ENCODE data around the gene OTX1.
A peak's percentile ranks its signal among the peaks of the same experiment; 100 is the strongest.

OTX1 gene

DNA sequence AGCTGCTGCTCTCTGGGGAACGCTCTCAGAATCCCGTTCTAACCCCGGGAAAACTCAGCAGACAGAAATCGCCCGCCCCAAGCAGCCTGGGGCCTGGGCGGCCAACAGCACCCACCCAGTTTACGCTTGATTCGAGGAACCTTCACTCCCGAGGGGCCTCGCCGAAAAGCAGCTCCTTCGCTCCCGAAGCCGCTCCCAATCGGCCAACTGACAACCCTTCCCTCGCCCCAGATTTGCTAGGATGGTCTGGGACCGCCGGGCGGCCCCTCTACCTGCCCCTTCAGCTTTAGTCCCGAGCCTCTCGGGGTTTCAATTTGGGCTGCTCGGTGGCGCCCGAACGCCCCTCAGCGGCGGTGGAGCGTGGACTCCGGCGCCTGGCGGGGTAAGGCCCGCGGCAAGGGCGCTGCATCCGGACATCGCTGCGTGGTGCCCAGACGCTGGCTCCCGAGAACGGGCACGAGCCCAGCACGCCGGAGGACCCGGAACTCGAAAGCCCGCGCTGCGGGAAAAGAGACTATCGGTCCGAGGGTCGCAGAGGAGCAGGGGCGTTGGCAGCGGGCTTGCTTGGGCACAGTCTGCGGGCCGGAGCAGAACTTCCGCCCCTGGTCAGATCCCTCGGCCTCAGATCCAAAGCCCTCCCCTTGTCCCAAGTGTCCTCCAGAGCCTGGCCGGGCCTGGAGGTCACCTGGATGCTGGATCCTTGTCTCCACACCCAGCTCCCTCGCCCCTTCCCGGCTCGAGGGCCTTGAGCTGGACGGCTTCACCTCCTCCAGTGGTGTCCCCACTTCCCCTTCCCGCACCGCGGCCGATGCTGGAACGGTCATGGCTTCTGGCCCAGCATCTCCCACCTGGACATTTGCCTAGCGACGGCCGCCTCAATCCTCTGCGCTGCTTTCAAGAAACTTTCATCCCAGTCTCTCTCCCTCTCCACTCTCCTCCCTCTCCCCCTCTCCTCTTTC is 3.0 kb upstream of the OTX1 start:
- DNase-seq = no peak

DNA sequence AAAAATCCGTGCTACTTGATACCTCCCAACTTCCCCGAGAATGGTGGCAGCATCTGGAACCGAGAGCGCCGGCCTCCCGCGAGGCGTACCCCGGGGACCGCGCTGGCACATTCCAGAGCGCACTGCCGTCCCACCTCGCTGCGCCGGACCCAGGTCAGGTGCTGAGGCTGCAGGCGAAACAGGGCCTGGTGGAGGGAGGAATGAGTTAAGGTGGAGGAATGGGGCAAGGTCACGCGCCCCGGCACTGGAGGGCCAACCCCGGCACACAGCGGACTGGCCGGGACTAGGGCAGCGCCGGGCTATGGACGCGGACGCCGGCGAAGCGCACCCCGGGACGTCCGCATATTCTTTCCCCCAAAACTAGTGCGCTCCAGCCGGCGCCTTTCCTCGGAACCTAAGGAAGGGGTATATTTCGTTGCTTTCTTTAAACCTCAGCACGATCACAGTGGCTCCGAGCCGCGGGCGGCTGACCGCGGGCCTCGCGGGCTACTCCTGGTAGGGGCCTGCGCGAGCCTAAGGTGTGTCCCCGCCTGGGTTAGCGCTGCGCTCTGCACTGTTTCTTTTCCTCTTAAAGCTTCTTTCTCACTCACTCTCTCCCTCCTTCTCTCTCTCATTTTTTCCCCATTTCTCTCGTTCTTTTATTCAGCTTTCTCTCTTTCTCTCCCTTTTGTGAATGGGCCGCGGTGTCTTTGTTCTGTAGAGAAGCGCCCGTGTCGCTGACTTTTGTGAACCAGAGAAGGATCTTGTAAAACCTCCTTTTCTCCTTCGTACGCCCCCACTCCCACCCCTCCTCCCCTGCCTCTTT is 2.1 kb upstream of the OTX1 start:
- DNase-seq = no peak

DNA sequence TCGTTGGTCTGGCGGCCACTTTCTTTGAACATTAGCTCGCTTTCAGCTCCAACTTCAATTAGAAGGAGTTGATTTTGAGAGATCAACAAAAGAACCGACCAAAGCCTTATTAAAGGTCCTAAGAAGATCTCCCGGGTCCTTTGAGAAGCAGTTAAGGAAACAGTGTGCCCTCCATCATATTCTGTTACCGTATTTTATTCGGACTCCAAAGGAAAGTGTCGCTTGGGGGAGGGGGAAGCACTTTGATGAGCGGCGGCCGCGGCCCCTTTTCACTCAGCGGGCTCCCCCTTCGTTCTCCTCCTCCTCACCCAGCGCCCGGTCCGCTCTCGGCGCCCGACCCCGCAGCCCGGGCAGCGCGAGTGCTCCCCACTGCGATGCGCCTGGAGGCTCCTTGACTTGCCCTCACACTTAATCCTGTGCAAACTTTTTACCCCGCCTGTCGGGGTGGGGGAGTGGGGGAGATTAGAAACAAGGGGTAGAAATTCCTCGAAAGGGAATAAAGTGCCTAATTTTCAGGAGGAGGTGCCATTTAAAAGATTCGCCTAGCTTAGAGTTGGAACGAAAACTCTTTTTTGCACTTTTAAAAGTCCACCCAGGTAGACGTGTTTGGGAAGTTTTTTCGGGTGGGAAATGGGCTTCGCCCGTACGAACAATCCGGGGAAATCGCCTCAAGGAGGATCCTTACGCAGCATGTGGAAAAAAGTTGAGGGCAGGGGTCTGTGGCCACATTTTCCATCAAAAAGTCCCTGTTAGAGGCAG is 1.2 kb upstream of the OTX1 start:
- DNase-seq = no peak

DNA sequence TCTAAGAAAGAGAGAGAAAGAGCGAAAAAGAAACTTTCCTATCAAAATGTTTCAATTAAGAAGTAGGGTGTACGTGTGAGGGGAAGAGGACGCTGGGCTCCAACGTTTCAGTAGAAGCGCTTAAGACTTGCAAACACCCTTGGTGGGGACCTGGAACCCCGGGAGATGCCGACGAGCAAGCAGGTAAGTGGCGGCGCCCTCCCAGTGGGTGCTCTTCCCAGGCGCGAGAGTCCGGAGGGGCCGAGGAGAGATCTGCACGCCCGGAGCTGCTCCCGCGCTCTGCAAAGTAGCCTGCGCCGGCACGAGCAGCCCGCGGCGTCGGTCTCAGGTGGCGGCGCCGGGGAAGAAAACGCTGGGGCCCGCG is 678 bp upstream of the OTX1 start:
- DNase-seq = peak in 1 of 2 experiments; percentile 26

DNA sequence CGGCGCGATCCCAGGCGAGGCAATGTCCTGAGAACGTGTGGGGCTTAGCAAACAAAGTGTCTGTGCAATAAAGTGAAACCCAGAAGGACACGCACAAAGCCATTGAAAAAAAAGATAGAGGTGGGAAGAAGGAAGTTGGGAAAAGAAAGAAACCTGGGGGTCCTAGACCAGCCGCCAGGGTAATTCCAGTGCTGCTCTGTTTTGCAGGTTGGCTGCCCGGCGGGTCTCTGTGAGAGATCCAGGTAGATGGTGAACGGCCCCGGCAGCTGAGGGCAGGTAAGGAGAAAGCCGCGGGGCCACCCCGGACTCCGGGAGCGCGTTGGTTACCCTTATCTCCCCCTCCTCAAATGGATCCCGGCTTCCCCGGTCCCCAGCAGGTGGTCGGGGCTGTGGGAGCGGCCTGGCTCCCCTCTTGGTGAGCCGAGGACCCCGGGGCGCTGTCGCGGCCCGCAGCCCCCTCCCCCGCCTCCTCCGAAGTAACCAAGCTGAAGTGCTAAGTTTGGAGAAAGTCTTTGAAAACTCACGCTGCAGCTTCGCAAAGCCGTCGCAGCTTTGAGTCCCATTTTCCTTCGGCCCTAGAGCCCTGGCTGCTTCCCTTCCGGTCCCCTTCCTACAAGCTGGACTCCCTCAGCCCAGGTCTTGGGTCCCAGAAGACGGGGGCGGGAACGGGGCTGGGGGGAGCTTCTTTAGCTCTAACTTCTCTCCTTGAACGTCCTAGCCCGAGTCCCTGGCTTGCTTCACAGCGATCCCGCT is 588 bp downstream of the OTX1 start:
- no peak for DNase-seq

DNA sequence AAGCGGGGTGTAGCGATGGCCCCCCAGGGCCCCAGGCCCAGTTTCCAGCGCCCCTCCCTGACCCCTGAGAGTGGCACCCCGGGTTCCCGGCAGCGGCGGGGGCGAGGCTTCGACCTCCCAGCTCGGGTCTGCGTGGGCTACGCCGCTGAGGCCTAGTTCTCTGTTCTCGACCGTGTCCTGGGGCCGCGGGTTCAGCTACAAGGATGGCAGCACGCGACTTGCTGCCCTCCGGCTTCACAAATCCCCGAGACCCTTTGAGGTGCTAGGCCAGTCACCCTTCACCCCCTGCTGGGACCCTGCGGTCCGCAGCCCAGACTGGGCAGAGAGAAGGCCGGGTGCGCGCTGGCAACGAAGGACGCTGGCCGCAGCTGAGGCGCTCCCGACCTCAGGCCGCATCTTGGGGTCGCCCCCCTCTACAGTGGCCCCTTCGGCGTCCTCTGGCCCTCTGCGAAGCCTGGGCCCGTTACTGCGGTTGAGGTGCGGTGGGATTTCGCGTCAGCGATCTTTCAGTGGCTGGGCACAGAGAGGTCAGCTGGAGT is 1.2 kb downstream of the OTX1 start:
- no peak for DNase-seq

DNA sequence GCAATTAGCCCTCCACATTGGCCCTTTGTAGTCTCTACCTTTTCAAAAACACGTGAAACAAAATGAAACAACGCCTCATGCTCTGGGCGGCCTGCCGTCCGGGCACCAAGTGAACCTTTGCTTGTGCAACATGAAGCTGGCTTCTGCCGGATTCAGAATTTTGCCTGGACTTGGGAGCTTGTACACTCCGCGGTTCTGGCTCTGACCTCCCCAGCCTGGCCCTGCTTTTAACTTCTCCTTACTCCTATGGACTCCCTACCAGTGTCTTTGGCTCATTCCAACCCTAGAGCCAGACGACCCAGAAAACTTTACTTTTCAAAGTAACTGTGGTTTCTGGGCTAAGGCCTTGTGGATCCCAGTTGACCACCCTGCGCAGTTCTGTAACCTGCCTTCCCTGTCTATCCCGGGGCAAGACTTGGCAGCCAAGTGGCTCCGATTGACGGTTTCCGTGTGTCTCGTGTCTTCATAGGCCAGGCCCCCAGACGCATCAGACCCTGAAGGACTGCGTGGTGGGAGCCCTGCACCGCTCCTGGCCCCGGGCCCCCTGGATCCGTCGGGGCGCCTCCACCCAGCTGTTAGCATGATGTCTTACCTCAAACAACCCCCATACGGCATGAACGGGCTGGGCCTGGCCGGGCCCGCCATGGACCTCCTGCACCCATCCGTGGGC is 1.9 kb downstream of the OTX1 start:
- DNase-seq = no peak

DNA sequence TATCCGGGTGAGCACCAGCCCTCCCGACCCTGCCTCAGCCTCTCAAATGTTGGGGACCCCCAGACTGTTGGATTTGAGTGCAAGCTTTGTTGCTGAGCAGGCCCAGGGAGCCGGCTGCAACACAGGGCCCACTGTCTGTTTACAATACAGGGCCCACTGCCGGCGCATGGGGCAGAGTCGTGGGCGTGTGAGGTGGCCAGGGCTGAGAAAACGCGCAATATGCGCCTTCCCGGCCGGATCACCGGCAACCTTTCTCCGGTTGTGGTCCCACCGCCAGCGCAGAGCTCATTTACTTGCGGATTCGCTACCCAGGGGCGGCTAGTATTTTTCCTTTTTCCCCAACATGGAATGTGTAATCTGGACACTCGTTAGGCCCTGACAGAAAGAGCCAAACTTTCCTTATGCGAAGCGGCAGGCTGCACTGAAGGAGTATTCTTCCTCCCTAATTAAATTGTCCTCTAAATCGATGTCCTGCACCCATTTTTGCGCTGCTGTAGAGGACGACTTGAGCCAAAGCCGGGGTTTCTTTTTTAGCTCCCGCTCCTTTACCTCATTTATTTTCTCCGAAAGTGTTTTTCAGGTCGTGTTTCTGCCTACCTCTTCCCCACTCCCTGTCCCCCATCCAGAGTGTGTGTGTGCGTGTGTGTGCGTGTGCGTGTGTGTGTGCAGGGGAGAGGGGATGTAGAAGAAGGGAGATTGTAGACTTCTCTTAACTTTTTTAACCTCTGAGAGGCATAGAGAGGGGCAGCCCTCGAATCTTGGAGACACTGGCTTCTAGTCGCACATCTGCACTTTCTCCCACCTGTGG is 2.7 kb downstream of the OTX1 start:
- no peak for DNase-seq

DNA sequence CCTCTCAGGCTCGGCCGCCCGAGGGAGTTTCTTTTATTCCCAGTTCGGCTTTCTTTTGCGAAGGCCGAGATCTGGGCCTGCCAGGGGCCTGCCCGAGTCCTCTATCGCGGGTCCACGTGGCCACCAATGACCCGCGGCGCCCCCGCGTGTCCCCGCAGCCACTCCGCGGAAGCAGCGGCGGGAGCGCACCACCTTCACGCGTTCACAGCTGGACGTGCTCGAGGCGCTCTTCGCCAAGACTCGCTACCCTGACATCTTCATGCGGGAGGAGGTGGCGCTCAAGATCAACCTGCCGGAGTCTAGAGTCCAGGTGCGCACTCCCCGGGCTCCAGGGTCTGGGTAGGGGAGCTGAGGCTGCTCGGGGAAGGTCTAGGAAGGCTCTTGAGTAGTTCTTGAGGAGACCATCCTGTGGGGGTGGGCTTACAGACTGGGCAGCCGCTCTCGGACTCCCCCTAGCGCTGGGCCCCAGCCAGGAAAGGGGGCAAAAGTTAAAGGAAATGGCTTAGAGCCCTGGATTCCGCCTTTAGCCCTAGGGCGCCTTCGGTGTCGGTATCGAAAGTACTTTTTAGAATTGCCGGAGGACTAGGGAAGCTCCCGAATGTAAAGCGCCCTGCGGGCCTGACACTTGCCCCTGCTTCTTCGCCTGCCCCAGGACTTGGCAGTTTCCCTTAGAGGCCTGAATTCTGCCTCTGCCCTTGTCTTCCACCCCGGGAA is 3.4 kb downstream of the OTX1 start:
- no peak for DNase-seq

DNA sequence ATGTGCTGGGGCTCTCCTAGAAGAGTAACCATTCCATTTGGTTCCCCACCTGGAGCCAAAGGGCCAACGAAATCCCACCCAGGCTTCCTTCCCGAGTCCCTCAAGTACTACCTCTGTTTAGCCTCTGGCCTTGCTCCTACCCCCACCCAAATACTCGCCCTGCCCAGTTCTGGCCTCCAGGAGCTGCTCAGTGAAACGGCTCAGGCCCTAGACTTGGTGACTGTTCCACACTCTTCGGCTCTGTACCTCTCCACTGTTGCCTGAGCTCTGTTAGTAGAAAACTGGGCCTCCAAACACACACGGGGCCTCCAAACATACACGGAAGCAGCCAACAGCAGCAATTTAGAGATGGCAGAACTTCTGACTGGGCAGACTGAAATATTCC is 4.2 kb downstream of the OTX1 start:
- no peak for DNase-seq

DNA sequence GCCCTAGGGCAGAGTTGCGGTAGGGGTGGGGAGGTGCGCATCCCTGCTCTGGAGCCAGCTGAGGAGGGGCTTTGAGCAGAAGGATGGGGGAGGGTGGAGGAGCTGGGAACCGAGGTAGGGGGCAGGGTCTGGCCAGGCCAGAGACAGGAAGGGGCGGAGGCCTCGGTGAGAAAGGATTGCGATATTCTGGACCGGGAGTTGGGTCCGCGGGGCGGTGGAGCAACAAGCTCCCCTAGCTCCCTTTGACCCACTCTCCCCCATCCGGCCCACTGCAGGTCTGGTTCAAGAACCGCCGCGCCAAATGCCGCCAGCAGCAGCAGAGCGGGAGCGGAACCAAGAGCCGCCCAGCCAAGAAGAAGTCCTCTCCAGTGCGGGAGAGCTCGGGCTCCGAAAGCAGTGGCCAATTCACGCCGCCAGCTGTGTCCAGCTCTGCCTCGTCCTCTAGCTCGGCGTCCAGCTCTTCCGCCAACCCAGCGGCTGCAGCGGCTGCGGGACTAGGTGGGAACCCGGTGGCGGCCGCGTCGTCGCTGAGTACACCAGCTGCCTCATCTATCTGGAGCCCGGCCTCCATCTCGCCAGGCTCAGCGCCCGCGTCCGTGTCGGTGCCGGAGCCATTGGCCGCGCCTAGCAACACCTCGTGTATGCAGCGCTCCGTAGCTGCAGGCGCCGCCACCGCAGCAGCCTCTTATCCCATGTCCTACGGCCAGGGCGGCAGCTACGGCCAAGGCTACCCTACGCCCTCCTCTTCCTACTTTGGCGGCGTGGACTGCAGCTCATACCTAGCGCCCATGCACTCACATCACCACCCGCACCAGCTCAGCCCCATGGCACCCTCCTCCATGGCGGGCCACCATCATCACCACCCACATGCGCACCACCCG is 4.8 kb downstream of the OTX1 start:
- no peak for DNase-seq

DNA sequence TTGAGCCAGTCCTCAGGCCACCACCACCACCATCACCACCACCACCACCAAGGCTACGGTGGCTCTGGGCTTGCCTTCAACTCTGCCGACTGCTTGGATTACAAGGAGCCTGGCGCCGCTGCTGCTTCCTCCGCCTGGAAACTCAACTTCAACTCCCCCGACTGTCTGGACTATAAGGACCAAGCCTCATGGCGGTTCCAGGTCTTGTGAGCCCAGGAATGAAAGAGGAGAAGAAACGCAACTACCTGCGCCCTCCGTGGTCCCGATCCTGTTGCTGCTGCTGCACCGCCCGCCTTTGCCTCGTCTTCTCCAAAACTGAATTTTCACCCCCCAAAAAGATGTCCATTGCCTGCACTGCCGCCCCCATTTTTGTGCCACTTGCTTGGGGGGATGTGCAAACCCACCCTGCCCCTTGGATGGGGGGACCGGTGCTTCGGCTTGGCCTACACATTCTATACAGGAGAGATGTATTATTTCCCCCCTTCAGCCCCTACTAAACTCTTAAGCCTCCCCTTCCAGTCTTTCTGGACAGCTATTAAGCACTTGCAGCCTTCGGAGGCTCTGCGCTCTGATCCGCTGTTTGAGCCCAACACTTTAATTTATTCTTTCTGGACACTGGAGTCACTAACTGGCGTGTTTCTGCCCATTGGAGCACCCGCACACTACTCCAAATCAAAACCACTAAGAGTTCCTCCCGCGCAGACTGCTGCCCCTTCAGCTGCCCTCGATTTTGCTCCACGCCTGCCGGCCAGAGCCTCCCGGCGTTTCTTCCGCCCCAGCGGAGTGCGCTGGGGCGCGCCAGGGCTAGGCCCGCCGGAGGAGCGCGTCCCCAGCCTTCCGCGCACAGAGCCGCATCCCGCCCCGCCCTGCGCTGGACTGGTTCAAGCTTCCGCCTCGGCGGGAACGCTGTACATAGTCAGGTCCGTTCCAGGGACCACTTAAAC is 5.7 kb downstream of the OTX1 start:
- no peak for DNase-seq

DNA sequence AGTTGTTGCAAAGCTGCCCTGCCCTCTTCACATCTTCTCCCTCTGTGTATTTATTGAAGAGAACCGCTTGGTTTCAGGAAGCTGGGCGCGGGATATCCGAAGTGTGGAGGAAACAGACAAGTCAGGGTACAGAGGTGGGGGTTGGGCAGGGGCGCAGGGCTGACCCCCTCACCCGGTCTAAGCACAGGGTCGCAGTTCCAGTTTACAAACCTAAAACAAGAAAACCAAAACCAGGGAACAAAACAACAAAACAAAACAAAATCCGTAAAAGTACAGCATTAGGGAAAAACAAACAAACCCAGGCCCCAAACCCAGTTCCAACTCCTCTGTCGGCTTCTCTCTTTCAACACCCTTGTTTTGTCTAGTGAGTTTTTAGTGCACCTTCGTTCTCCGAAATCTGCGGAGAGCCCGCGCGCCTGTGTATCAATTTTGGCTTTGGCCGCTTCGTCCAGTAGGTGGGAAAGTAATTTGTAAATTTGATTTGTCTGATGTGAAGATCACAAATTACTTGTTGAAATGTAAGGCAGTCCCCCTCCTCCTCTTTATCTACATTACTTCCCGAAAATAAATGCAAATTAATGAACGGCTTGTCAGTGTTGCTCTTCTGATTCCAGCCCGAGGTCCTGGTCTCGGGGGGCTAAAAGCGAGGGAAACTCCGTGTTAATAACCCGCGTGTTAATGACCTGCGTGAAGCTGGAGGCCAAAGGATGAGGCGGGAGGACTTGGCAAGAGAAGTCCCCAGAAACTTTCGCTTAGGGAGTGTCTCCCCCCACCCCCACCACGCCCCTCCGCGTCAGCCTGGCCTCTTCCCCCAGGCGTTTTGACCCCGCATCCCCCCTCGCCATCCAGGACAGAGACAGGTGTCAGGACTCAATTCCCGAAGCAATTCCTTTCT is 6.9 kb downstream of the OTX1 start:
- DNase-seq = no peak

DNA sequence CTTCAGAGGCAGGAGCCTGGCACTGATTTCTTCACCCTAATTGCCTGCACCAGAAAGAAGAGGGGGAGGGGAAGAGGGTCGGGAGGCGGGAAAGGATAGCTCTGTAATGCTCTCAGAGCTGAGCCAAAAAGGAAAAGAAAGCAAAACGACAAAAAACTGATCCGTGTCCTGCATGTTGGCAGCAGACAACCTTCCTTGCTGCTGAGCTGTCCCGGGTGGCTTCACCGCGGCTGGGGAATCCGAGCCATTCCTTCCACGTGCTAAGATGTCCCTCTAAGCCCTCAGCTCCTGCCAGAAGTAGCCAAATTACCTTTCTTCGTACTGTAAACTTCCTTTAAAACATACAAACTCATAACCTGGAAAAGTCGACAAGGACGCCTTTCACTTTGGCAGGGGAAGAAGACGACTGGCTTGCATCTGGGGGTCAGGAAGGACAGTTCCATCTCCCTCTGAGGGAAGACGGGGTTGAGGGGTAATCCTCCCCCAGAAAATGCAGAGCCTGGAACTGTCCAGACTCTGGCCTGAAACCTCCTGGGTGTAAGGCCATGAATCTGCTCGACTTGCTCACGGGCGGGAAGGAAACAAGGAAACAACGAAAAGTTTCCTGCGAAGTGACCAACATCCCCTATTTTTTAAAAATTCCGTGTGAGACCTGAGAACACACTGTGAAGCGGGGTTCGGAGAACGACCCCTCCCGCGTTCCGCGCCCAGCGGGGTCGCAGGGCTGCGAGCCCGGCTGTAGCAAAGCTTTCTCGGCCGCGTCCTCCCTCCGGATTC is 7.7 kb downstream of the OTX1 start:
- DNase-seq = no peak

DNA sequence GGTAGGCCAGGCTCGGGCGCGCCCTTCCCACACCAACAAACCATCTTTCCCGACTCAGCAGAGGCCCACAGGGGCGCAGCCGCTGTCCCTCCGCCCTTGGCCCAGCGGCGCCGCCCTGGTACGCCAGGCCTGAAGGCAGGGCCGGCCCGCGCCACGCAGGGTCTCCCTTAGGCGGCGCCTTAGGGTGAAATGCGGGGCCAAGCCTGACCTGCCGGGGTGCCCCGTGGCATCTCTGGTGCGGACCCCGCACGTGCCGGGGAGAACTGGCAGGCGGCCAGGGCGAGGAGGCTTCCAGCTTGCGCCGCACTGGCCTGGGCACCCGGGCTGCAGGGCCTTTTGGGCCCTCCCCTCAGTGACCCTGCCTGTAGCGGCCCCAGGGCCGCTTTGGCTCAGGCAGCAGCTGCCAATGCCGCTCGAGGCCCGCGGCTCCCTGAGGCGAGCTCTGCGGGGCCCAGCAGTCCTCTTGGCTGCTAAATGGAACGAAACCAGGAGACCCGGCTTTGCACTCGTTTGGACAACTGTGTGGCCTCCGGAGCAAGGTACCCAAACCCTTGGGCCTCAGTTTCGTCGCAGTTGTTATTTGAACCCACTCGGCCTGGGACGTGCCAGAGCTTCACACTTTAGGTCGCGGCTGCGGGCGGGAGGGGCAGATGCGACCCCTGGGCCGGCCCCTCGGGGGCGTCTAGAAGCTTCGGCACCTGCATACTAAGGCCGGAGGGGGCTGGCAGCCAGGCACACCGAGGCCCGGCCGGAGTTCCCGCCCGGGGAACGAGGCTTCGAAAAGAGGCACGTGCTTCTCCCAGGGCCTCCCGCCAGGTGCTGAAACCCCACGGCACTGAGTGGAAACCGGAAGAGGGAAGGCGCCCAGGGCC is 8.5 kb downstream of the OTX1 start:
- DNase-seq = no peak
